ENCODE data around the gene TMPRSS7. TPM values are rescaled to one million over a fixed set of nuclear protein-coding genes. Genes with fewer than 3 reads are reported as not detected.
A peak's percentile ranks its signal among the peaks of the same experiment; 100 is the strongest.

Gene TMPRSS7
- total RNA-seq, 2 donors from 2014 or later = not detected

DNA sequence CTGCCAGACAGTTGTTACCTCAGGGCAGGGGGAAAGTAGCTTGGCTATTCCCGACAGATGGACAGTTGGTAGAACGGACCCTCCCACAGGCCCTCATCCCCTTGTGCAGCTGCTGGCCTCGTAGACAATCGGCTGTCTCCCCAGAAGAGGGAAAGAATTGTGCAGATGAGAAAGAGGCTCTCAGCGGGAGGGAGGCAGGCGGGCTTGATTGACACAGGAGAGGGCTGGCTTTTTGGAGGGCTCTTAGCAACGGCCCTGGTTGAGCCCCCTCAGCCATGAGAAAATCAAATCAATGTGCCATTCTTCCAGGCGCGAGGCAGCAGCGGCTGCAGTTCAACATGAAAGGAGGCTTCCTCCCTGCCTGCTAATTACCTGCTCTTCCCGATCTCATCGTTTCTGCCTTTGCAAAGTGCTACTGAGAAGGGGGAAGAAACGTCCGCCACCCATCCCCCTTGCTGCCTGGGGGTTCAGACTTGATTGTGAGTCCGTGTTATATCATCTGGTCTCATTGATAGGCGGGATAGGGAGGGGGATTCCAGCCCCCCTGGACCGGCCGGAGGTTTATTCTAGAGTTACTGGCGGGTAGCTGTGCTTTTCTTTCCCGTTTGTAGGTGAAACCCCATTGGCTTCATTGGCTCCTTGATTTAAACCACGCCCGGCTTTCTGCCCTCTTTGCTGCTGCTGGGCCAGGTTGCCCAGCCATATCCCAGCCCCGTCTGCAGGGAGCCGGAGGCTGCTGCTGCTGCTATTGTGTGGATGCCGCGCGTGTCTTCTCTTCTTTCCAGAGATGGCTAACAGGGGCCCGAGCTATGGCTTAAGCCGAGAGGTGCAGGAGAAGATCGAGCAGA lies 35.7 kb upstream of the TMPRSS7 start, which contains the start of gene TAGLN3:
TAGLN3 (plus strand) TSS at position 287 of the 848 bp plus-strand sequence; CDS start at position 788, 501 bp downstream.
- no peak within 1 kb of the TSS for H3K27ac ChIP-seq
- DNase-seq (peak; percentile 30 to 56 (median 44)), ATAC-seq (peak; percentile 73)
- no peaks in the 10 kb centered on the region for H3K27me3 ChIP-seq
- H3K4me3 ChIP-seq = no peak within 1 kb of the TSS
- TF ChIP-seq POLR2A (IDR thresholded peaks at IDR 0.05) (no peak), CTCF (IDR thresholded peaks at IDR 0.05) (no peak)
- WGBS, 2 donors = 6 to 10% methylated on average over 22 to 30 of the region's 30 CpGs
- no peaks in the 10 kb centered on the region for H3K9me3 ChIP-seq
- no peaks in the 10 kb centered on the region for H3K36me3 ChIP-seq (replicated peaks in 1 of 2; ENCODE audit: insufficient read depth in 1 of 2, low read depth in 2 of 2)
- peaks cover 11% of the 10 kb centered on the region for H3K4me1 ChIP-seq
- intact Hi-C loops (cut with DNase I) = no loop called here

DNA sequence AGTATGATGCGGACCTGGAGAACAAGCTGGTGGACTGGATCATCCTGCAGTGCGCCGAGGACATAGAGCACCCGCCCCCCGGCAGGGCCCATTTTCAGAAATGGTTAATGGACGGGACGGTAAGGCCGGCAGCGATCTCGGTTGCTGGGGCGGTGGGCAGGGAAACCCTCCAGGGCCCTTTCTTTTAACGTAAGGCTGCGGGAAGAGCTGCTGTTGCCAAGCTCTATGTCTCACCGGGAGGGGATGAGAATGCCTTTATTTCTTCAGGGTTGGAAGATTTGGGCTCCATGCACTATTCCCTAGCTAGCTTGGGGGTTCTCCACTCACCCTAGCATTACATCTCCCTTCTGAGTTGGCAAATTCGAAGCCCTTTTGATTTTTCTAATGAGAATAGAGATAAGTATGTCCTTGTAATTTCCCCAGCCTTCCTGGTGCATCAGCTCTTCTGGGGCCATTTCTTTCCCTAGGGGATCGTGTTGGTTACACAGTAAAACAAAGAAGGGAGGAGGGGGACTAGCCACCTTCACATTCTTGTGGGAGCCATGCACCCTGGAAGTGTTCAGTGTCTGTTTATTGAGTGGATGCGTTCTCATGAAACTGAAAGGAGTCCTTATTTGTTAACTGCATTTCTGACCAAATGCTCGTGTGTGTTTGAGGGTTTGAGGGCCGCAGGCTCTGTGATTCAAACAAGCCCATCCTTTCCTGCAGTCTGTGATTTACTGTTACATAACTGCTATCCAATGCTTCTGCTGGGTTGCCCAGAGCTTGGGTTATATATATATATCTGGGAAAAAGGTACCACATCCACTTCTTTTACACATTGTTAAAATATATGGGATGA lies 34.8 kb upstream of the TMPRSS7 start:
- intact Hi-C loops (cut with DNase I) = no loop called here
- TF ChIP-seq POLR2A (IDR thresholded peaks at IDR 0.05) (no peak), CTCF (IDR thresholded peaks at IDR 0.05) (no peak)
- Histone ChIP-seq H3K27ac (no peak overlapping the region), H3K4me1 (peaks cover 11% of the 10 kb centered on the region), H3K36me3 (replicated peaks in 1 of 2; ENCODE audit: insufficient read depth in 1 of 2, low read depth in 2 of 2) (no peaks in the 10 kb centered on the region), H3K9me3 (no peaks in the 10 kb centered on the region), H3K4me3 (no peak overlapping the region), H3K27me3 (no peaks in the 10 kb centered on the region)
- ATAC-seq (no peak), DNase-seq (no peak)
- WGBS, 2 donors = 32 to 39% methylated on average over 16 to 19 of the region's 19 CpGs

GRCh38 chr3:112000367-112000771 lies 34.2 kb upstream of the TMPRSS7 start:
- 82 to 83% methylated on average over 5 of the region's 5 CpGs for WGBS, 2 donors

GRCh38 chr3:112000966-112001365 lies 33.6 kb upstream of the TMPRSS7 start:
- H3K27me3 ChIP-seq = no peaks in the 10 kb centered on the region
- H3K9me3 ChIP-seq = no peaks in the 10 kb centered on the region
- no peaks in the 10 kb centered on the region for H3K36me3 ChIP-seq (replicated peaks in 1 of 2; ENCODE audit: insufficient read depth in 1 of 2, low read depth in 2 of 2)
- 76 to 88% methylated on average over 2 of the region's 2 CpGs for WGBS, 2 donors
- TF ChIP-seq POLR2A (IDR thresholded peaks at IDR 0.05) (no peak), CTCF (IDR thresholded peaks at IDR 0.05) (no peak)
- intact Hi-C loops (cut with DNase I) = no loop called here
- no peak for DNase-seq
- H3K4me3 ChIP-seq = no peak overlapping the region
- H3K4me1 ChIP-seq = peaks cover 11% of the 10 kb centered on the region
- no peak for ATAC-seq
- H3K27ac ChIP-seq = no peak overlapping the region

More at GRCh38 chr3:112000367-112000771, 34.2 kb upstream of the TMPRSS7 start:
- TF ChIP-seq POLR2A (IDR thresholded peaks at IDR 0.05) (no peak), CTCF (IDR thresholded peaks at IDR 0.05) (no peak)
- Histone ChIP-seq H3K27me3 (no peaks in the 10 kb centered on the region), H3K9me3 (no peaks in the 10 kb centered on the region), H3K4me1 (peaks cover 11% of the 10 kb centered on the region), H3K36me3 (replicated peaks in 1 of 2; ENCODE audit: insufficient read depth in 1 of 2, low read depth in 2 of 2) (no peaks in the 10 kb centered on the region), H3K4me3 (no peak overlapping the region), H3K27ac (no peak overlapping the region)
- no peak for ATAC-seq
- intact Hi-C loops (cut with DNase I) = no loop called here
- DNase-seq = no peak

Measured in body of pancreas (tissue), 4 donors.